Thyroid gland (tissue), 4 donors: ENCODE results near the gene SULF2. TPM values are rescaled to one million over a fixed set of nuclear protein-coding genes. Genes with fewer than 3 reads are reported as not detected.
"Not testable (repeated sequence)": the region's sequence is repeated elsewhere in the genome, so short reads cannot be mapped to it uniquely, and the experiment has no call there.

Source experiments
- DNase-seq, 2 donors: peaks; one replicate each; pipeline ENCODE4 v3.0.0-alpha.2; 2019
- H3K27ac ChIP-seq, 3 donors: fragments of 200-600 bp; sonication (generic); 1 replicate in 2 of 3; 2 replicates in 1 of 3; pipeline ENCODE4 v1.5.1; 2016 to 2019; ENCODE audit warnings: mild to moderate bottlenecking in 1 of 3, moderate library complexity in 1 of 3
- H3K27me3 ChIP-seq: fragments of 200-600 bp; sonication (generic); one replicate; pipeline ENCODE4 v1.5.1; 2019
- H3K36me3 ChIP-seq, 2 donors: fragments of 200-600 bp; sonication (generic); one replicate each; pipeline ENCODE4 v1.5.1; 2016 to 2019
- H3K4me1 ChIP-seq, 2 donors: fragments of 200-600 bp; sonication (generic); one replicate each; pipeline ENCODE4 v1.5.1; 2017 to 2019
- H3K4me3 ChIP-seq, 3 donors: fragments of 200-600 bp; sonication (generic); replicated peaks in 1 of 3; 1 replicate in 2 of 3; 2 replicates in 1 of 3; pipeline ENCODE4 v1.5.1; 2016; ENCODE audit warnings: mild to moderate bottlenecking in 1 of 3
- H3K9me3 ChIP-seq: fragments of 200-600 bp; sonication (generic); one replicate; pipeline ENCODE4 v1.5.1; 2017
- POLR2A ChIP-seq, 2 donors: fragments of 450-650 bp; IDR thresholded peaks; one replicate each; pipeline ENCODE4 v1.6.1; 2017; ENCODE audit warnings: antibody characterized with exemption in 2 of 2, mild to moderate bottlenecking in 2 of 2, moderate library complexity in 1 of 2
- whole genome bisulfite sequencing, 2 donors: methylation state at CpG; one replicate each; pipeline ENCODE4 v1.1.5; 2017; 5-methylcytosine and 5-hydroxymethylcytosine counted together
- intact Hi-C: fragments of 100-400 bp; cut with DNase I; formaldehyde crosslinking; loops from one replicate; pipeline ENCODE4 v1.15.1; 2023
- total RNA-seq, 4 donors: library from RNA; depleted of rRNA; stranded (reverse); fragments of >200 nt; gene quantifications; one replicate each; pipeline ENCODE4 v1.2.3, GENCODE V29; 2016
- TF ChIP-seq, protein P1 (sequence below), 6 experiments: fragments of 200-600 bp in 3 of 6; fragments of 450-650 bp in 3 of 6; sonication (generic) in 3 of 6; IDR thresholded peaks; one replicate each; pipeline ENCODE4 v1.5.1; 2016 to 2019; ENCODE audit warnings: antibody characterized with exemption in 6 of 6, mild to moderate bottlenecking in 2 of 6, inconsistent platforms in 1 of 6, moderate library complexity in 1 of 6

SULF2 gene
- total RNA-seq, 4 donors from 2014 or later, result 39.4 to 90.6 (median 55.4) TPM

GRCh38 chr20:47795214-47795907, 10.1 kb upstream of the SULF2 start:
- intact Hi-C loops, result no loop called here
- DNase-seq, result peak in 1 of 2 donors; percentile 39
- Histone ChIP-seq H3K9me3 (no peaks in the 10 kb centered on the region), H3K4me3 (no peak overlapping the region), H3K27ac (no peak overlapping the region), H3K36me3 (no peaks in the 10 kb centered on the region), H3K4me1 (peaks cover 0 to 8% of the 10 kb centered on the region in 2 donors), H3K27me3 (no peaks in the 10 kb centered on the region)
- TF ChIP-seq POLR2A (IDR thresholded peaks at IDR 0.05), result no peak
- TF ChIP-seq, protein P1, sequence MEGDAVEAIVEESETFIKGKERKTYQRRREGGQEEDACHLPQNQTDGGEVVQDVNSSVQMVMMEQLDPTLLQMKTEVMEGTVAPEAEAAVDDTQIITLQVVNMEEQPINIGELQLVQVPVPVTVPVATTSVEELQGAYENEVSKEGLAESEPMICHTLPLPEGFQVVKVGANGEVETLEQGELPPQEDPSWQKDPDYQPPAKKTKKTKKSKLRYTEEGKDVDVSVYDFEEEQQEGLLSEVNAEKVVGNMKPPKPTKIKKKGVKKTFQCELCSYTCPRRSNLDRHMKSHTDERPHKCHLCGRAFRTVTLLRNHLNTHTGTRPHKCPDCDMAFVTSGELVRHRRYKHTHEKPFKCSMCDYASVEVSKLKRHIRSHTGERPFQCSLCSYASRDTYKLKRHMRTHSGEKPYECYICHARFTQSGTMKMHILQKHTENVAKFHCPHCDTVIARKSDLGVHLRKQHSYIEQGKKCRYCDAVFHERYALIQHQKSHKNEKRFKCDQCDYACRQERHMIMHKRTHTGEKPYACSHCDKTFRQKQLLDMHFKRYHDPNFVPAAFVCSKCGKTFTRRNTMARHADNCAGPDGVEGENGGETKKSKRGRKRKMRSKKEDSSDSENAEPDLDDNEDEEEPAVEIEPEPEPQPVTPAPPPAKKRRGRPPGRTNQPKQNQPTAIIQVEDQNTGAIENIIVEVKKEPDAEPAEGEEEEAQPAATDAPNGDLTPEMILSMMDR (IDR thresholded peaks at IDR 0.05), result no peak
- WGBS, 2 donors, result 86% methylated on average over 15 to 17 of the region's 17 CpGs

- H3K27ac ChIP-seq, H3K36me3 ChIP-seq, H3K4me1 ChIP-seq, H3K27me3 ChIP-seq, DNase-seq, H3K4me3 ChIP-seq, H3K9me3 ChIP-seq, intact Hi-C loops: not testable (repeated sequence)
- WGBS, 2 donors, result 91 to 100% methylated on average over 5 to 6 of the region's 6 CpGs
These were observed 9.0 kb upstream of the SULF2 start for GRCh38 chr20:47794264-47794663.

GRCh38 chr20:47792021-47792618, 6.8 kb upstream of the SULF2 start:
- peak; percentile 31 to 39 for DNase-seq
- WGBS, 2 donors, result 67 to 73% methylated on average over 9 of the region's 9 CpGs
- Histone ChIP-seq H3K36me3 (no peaks in the 10 kb centered on the region), H3K27me3 (no peaks in the 10 kb centered on the region), H3K4me1 (peaks cover 0 to 8% of the 10 kb centered on the region in 2 donors), H3K27ac (no peak overlapping the region), H3K9me3 (no peaks in the 10 kb centered on the region), H3K4me3 (no peak overlapping the region)
- intact Hi-C loops, result no loop called here
- TF ChIP-seq, protein P1 (IDR thresholded peaks at IDR 0.05), result no peak
- no peak for TF ChIP-seq POLR2A (IDR thresholded peaks at IDR 0.05)

DNA sequence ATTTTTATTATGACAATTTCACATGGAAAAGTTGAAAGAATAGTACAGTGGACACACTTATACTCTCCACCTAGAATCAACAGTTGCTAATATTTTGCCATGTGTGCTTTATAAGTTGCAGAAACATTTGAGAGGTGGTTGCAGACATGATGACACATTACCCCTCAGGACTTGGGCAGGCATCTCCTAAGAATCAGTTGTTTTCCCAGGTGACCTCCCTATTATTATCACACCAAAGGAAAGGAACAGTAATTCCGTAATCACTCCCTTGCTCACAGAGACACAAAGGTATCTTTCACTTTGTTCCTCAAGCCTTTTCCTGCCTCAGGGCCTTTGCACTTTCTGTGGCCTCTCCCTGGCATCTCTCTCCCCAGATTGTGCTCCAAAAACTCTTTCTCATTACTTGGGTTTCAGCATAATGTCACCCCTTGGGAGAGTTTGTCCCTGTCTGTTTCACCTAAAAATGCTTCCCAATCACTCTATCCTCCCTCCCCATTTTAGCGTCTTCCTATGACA, 5.9 kb upstream of the SULF2 start:
- Histone ChIP-seq H3K4me1 (peaks cover 0 to 8% of the 10 kb centered on the region in 2 donors), H3K27ac (no peak overlapping the region), H3K9me3 (no peaks in the 10 kb centered on the region), H3K27me3 (no peaks in the 10 kb centered on the region), H3K4me3 (no peak overlapping the region), H3K36me3 (no peaks in the 10 kb centered on the region)
- 97 to 98% methylated on average over 2 of the region's 2 CpGs for WGBS, 2 donors
- no peak for TF ChIP-seq POLR2A (IDR thresholded peaks at IDR 0.05)
- TF ChIP-seq, protein P1 (IDR thresholded peaks at IDR 0.05), result no peak
- intact Hi-C loops, result no loop called here
- DNase-seq, result no peak

- no peak overlapping the region for H3K4me3 ChIP-seq
- DNase-seq, result no peak
- intact Hi-C loops, result no loop called here
- no peaks in the 10 kb centered on the region for H3K36me3 ChIP-seq
- 88 to 89% methylated on average over 5 of the region's 5 CpGs for WGBS, 2 donors
- peaks cover 0 to 8% of the 10 kb centered on the region in 2 donors for H3K4me1 ChIP-seq
- no peaks in the 10 kb centered on the region for H3K27me3 ChIP-seq
- H3K9me3 ChIP-seq, result no peaks in the 10 kb centered on the region
- H3K27ac ChIP-seq, result no peak overlapping the region
- TF ChIP-seq, protein P1 (IDR thresholded peaks at IDR 0.05), result no peak
- TF ChIP-seq POLR2A (IDR thresholded peaks at IDR 0.05), result no peak
These were observed 5.3 kb upstream of the SULF2 start for GRCh38 chr20:47790580-47790965.
